Mesothelial cell of epicardium (in vitro differentiated cells): Measurements from ENCODE around the gene TMEM140. TPM values are rescaled to one million over a fixed set of nuclear protein-coding genes. Genes with fewer than 3 reads are reported as not detected.
"Not testable (repeated sequence)": the region's sequence is repeated elsewhere in the genome, so short reads cannot be mapped to it uniquely, and the experiment has no call there.

Source experiments
- DNase-seq, 2 experiments: peaks; one replicate each; pipeline ENCODE4 v3.0.0; 2021; ENCODE audit warnings: low spot score in 2 of 2; ENCODE audit not compliant: unreplicated experiment in 2 of 2
- H3K27ac Mint-ChIP-seq: 2 replicates; pipeline ENCODE4 v1.8.0; 2021; ENCODE audit warnings: mixed read lengths
- H3K27me3 Mint-ChIP-seq: 2 replicates; pipeline ENCODE4 v1.8.0; 2021; ENCODE audit warnings: low read depth, mixed read lengths
- H3K36me3 Mint-ChIP-seq: 2 replicates; pipeline ENCODE4 v1.8.0; 2021; ENCODE audit warnings: mixed read lengths
- H3K4me1 Mint-ChIP-seq: 2 replicates; pipeline ENCODE4 v1.8.0; 2021; ENCODE audit warnings: mixed read lengths
- H3K4me3 Mint-ChIP-seq: 2 replicates; pipeline ENCODE4 v1.8.0; 2021; ENCODE audit warnings: mild to moderate bottlenecking, moderate library complexity, mixed read lengths
- H3K9me3 Mint-ChIP-seq: 2 replicates; pipeline ENCODE4 v1.8.0; 2021; ENCODE audit warnings: mixed read lengths
- total RNA-seq: library from RNA; stranded (reverse); gene quantifications from 3 replicates; pipeline ENCODE4 v1.2.1, GENCODE V29; 2021
- TF ChIP-seq, protein P1 (sequence below): fragments of 200-600 bp; sonication (generic); IDR thresholded peaks from one replicate; pipeline ENCODE4 v1.5.0; 2021; ENCODE audit warnings: antibody characterized with exemption; ENCODE audit not compliant: unreplicated experiment

Gene TMEM140
- total RNA-seq, 1 donor from 2014 or later: 0.40 TPM

DNA sequence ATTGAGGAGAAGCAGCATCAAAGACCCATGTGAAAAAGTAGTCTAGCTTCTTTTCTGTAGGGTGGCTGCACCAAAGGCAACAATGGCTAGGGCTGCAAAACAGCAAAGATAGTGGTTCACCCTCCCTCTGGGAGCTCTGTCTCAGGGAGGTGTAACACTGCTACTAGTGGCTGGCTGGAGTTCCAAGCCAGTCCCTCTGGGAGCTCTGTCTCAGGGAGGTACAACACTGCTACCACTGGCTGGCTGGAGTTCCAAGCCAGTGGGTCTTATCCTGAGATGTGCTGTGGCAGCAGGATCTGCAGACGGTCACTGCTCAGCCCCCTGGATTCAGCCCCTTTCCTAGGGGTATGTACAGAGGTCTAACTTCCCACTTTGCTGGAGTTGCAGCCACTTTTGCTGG lies 37.9 kb upstream of the TMEM140 start:
- DNase-seq: no peak
- Mint-ChIP-seq H3K27ac (no peak overlapping the region), H3K36me3 (no peaks in the 10 kb centered on the region), H3K4me3 (no peak overlapping the region), H3K9me3 (peaks cover 25% of the 10 kb centered on the region), H3K27me3 (peaks cover 2% of the 10 kb centered on the region), H3K4me1 (no peaks in the 10 kb centered on the region)
- TF ChIP-seq, protein P1, sequence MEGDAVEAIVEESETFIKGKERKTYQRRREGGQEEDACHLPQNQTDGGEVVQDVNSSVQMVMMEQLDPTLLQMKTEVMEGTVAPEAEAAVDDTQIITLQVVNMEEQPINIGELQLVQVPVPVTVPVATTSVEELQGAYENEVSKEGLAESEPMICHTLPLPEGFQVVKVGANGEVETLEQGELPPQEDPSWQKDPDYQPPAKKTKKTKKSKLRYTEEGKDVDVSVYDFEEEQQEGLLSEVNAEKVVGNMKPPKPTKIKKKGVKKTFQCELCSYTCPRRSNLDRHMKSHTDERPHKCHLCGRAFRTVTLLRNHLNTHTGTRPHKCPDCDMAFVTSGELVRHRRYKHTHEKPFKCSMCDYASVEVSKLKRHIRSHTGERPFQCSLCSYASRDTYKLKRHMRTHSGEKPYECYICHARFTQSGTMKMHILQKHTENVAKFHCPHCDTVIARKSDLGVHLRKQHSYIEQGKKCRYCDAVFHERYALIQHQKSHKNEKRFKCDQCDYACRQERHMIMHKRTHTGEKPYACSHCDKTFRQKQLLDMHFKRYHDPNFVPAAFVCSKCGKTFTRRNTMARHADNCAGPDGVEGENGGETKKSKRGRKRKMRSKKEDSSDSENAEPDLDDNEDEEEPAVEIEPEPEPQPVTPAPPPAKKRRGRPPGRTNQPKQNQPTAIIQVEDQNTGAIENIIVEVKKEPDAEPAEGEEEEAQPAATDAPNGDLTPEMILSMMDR: no peak

DNA sequence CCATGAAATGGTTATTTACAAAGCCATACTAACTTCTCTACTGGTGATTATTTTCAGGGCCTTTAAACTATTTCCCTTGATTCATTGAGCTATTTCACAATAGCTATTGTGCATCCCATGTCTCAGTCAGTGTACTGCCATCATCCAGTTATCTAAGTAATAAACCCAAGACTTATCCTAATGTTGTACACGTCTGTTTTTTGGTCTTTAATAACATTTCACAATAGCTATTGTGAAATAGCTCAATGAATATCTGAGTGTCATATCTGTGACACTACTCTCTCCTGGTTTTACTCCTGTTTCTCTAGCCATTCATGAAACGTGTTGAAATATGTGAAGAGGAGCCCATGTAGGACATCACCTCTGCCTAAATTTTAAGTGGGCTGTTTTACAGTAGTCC lies 36.5 kb upstream of the TMEM140 start:
- no peak for DNase-seq
- Mint-ChIP-seq H3K9me3 (peaks cover 18% of the 10 kb centered on the region), H3K4me1 (no peaks in the 10 kb centered on the region), H3K27me3 (peaks cover 2% of the 10 kb centered on the region), H3K4me3 (no peak overlapping the region), H3K36me3 (no peaks in the 10 kb centered on the region), H3K27ac (no peak overlapping the region)
- TF ChIP-seq, protein P1: no peak

DNA sequence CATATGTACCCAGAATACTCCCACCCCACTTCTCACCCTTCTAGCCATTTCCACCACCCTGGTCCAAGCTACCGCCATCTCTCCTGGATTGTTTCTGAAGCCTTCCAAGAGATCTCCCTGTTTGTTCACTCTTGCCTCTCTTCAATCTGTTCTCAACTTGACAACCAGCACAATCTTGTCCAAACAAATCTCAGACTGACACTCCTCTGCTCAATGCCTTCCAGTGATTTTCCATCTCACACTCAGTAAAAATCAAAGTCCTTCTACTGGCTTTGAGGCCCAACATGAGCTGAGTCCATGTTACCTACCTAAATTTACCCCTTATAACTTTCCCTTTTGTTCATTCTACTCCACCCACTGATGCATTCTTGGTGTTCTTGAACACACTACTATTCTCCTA lies 33.2 kb upstream of the TMEM140 start:
- Mint-ChIP-seq H3K27me3 (no peaks in the 10 kb centered on the region), H3K4me3 (no peak overlapping the region), H3K36me3 (peaks cover 5% of the 10 kb centered on the region), H3K9me3 (peaks cover 8% of the 10 kb centered on the region), H3K27ac (no peak overlapping the region), H3K4me1 (peaks cover 9% of the 10 kb centered on the region)
- TF ChIP-seq, protein P1: no peak
- DNase-seq: no peak

DNA sequence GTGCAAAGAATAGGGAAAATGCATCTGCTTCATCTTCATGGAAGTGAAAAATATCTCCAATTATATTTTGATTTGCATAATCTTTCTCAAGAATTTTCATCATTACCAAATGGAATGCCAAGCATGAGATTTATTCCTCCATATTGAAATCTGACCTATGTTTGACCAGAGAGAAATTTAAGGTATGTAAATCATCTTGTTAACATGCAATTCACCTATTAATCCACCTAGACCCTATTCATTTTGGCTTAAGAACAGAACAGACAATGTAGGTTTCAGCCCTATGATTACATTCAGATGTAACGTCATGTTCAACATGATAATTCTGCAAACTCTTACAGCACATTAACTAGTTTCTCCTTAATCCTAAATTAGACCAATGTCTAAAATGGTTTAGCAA lies 30.8 kb upstream of the TMEM140 start:
- Mint-ChIP-seq H3K27me3 (no peaks in the 10 kb centered on the region), H3K27ac (no peak overlapping the region), H3K36me3 (peaks cover 11% of the 10 kb centered on the region), H3K4me1 (peaks cover 9% of the 10 kb centered on the region), H3K9me3 (peaks cover 18% of the 10 kb centered on the region), H3K4me3 (no peak overlapping the region)
- TF ChIP-seq, protein P1: no peak
- DNase-seq: no peak

DNA sequence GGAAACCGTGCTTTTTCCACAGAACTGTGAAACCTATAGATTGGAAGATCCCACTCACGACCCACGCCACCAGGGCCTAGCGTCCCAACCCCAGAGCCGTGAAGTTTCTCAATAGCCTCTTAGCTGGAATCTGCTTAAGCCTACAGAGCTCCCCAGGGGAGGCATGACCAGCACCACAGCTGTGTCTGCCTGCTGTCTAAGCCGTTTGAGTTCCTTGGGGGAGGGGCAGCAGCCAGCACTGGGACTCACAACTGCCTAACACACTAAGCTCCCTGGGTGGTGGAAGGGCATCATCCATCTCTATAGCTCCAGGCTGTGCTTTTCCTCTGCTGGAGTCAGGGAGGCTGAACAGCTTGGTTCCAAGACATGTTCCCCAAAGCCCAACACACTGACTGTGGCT lies 26.0 kb upstream of the TMEM140 start:
- Mint-ChIP-seq H3K9me3 (peaks cover 38% of the 10 kb centered on the region), H3K4me1 (peaks cover 8% of the 10 kb centered on the region), H3K4me3 (no peak overlapping the region), H3K27ac (no peak overlapping the region), H3K36me3 (peaks cover 11% of the 10 kb centered on the region), H3K27me3 (peaks cover 22% of the 10 kb centered on the region)
- no peak for DNase-seq
- TF ChIP-seq, protein P1: no peak

DNA sequence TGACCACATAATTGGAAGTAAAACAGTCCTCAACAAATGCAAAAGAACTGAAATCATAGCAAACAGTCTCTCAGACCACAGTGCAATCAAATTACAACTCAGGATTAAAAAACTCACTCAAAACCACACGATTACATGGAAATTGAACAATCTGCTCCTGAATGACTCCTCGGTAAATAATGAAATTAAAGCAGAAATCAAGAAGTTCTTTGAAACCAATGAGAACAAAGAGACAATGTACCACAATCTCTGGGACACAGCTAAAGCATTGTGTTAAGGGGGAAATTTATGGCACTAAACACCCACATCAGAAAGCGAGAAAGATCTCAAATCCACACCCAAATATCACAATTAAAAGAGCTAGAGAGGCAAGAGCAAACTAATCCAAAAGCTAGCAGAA lies 23.2 kb upstream of the TMEM140 start:
- not testable (repeated sequence) for H3K36me3 Mint-ChIP-seq, H3K27ac Mint-ChIP-seq, H3K4me3 Mint-ChIP-seq, H3K4me1 Mint-ChIP-seq, DNase-seq
- Mint-ChIP-seq H3K27me3 (peaks cover 22% of the 10 kb centered on the region), H3K9me3 (peaks cover 30% of the 10 kb centered on the region)
